Fibroblast of skin of left quadriceps (primary cell): ENCODE results near the gene EDIL3.
"Not testable (repeated sequence)": the region's sequence is repeated elsewhere in the genome, so short reads cannot be mapped to it uniquely, and the experiment has no call there.

ENCODE experiments used
- DNase-seq, 2 experiments: peaks; one replicate each; pipeline ENCODE4 v3.0.0-alpha.2; 2013; ENCODE audit warnings: low read depth in 2 of 2

EDIL3 gene

DNA sequence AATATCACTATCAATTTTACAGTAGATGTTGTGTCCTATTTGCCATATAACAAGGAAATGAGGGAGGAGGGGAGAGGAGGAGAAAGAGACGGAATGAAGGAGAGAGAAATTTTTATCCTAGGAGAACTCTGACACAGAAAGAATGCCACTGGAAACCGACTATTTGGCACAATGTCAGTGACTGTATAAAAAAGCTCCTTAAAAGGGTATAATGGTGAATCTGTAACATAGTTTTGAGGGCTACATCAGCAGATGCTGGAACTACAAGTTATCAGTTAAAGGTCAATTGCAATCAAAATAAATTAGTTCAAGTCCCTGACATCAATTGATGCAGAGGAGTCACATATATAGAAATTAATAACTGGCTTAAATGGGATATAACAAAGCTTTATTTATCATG lies 5.7 kb downstream of the EDIL3 start:
- peak; percentile 78 to 79 for DNase-seq

DNA sequence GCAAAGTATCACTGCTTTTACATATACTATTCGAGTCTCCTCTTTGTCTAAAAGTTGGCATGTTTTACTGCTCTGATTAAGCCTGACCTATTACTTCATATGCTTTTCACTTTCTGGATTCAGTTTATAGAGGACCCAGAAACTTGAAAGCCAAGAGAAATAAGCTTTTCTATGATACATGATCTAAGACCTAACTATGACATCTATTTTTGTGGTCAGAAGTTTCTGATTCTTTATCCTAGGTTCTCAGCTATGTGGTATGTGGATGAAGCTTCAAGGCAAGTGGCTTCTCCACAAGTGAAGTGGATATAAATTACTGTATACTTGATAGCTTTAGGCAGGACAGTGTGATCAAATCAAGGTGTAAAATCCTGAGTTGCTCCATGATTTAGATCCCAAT lies 6.3 kb downstream of the EDIL3 start:
- peak; percentile 75 to 79 for DNase-seq

DNA sequence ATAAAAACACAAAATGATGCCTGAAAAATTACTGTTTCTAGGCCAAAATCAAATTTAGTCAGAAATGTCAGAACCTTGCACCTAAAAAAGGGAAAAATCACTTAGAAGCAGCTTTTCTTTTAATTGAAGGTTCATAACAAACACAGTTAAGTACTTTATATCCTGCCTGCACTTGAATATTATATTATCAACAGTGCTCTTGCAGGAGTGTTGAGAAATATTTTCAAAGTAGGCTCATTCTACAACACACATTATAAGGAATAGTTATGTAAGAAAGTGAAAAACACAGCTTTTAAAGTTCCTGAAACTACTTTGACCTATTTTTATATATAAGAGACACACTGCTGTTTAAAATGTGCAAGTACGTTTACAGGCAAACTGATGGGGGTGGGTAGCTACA lies 8.3 kb downstream of the EDIL3 start:
- no peak for DNase-seq

DNA sequence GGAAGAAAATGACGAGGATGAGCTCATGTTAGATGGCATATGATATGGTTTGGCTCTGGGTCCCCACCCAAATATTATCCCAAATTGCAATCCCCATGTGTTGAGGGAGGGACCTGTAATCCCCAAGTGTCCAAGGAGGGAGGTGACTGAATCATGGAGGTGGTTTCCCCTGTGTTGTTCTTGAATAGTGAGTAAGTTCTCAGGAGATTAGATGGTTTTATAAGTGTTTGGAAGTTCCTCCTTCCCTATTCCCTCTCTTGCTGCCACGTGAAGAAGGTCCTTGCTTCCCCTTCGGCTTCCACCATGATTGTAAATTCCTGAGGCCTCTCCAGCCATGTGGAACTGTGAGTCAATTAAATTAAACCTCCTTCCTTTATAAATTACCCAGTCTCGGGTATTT lies 10.1 kb downstream of the EDIL3 start:
- no peak for DNase-seq

DNA sequence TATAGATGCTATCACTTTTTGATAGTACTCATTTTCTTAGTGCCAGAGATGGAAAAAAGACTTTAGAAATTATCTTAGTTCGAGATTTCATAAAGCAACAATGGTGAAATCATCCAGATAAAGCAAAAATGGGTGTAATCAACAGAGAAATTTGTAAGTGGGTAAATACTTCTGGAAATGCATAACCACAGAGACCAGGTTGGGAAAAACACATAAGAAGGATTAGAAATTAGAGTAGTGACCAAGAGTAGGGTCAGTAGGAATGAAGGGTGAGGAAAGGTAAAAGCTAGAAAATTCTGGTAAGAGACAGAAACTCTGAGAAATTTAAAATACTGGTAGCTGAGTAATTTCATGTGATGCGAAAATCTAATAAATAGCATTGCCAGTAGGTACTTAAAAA lies 11.2 kb downstream of the EDIL3 start:
- no peak for DNase-seq

DNA sequence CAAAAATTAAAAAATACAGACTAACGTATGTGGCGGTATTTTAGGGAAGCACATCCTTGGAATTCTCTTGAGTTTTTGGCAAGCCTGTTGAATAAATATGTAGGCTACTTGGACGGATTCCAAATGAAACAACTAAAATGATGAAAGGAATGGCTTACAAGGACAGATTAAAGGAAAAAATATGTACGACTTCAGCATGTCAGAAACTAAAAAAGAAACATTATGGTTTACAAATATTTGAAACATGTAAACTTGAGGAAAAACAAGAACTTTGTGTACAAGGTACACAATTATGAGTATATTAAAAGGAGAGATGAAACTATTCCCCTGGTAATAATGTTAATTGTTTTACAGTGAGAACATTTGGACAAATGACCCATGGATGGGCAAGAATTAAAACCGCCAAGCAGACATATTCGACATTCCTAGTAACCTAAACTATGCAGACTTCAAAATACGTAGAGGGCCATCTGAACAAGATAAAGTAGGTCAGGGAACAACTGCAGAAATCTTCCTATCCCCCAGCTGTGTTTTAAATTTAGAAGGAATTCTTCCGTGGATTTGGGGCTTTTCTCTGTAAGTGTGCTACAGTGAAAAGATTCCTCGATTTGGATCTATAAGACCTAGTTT lies 12.5 kb downstream of the EDIL3 start:
- peak; percentile 70 to 72 for DNase-seq

DNA sequence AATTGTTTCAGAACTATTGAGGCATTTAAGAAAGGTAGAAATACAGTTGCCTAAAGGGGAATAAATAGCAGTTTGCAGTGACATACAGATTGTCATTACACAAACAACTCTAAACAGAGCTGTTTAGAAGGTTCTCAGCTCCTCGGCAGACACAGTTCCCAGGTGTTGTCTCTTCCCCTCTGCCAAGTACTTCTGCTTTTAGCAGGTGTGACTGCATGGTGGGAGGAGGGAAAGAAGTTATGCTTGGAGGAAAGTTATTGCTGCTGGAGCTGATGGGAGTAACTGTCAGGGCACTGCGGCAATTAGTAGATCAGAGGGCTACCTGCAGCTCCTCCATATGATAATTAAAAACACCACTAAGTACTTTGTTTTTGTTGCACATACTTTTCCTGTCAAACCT lies 14.5 kb downstream of the EDIL3 start:
- DNase-seq: no peak

DNA sequence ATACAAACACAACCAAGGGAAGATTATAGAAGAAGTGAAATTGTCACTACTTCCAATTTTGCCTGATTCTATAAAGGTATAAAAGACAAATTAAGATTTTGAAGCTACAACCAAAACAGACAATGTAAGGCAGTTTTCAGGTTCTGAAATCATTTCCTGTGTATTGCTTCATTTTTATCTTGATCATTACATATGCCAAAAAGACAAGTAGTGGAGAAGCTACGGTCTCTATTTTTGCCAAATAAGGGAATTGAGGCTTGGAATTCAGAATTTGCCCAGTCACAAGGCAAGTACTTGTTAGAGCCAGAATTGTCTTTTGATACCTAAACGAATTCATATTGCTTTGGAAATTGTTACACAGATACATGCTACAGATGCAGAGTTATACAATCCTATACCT lies 20.6 kb downstream of the EDIL3 start:
- DNase-seq: no peak

DNA sequence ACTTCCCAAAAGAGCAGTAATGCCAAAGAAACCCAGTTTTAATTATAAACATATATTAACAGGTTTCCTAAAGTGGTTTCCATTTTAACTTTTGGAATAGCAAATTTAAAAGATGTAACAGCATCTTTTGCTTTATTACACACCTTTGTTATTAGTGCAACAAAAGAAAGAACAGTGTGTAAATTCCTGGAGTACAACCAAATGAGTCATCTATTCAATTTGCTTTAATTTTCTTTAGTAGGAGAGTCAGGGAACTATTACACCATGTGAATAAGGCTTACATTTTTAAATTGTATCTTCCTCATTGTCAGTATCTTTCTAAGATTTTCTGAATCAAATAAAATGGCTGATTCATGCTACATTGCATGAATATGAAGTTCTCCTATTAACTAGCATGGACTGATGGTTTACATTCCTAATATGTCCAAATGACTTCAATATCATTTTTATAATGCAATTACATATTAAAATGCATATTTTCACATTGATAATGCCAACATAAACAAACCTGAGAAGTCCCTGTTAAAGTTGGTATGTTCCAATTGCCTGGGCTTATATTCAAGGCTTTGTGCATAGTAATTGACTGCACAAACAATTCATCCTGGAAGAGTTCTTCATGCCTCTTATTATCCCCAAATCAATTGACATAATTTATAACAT lies 22.5 kb downstream of the EDIL3 start:
- no peak for DNase-seq

DNA sequence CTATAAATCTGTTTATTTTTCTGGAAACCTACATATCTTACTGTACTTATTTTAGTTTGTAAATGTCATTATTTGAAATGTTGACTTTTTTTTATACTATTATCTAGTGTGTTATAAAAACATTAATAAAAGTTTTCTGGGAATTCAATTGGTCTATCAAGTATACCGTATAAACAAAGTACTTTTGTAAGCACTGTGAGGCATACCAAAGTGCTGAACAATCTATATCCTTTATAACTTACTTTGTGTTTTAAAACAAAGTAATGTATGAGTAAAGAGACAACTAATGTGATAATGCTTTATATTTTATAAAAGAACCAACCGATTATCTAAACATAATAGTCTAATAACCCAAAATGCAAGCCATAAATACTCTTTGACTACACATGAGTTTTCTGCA lies 23.1 kb downstream of the EDIL3 start:
- DNase-seq: no peak

DNA sequence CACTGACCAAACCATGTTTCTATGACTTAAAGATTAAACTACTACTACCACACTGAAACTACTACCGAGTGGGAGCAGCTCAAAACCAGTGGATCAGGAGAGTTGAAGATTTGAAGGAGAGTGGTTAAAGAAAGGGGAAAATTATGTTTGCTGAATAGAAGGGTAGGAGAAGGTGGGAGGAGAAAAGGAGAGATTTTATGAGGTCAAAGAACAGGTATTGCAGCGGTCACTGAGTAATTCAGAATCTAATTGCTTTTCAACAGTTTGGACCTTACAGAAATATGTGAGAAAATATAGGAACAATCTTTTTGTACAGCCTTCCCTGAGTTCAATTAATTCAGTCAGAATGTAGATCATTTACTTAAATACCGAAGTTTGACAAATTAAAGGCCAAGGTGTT lies 24.6 kb downstream of the EDIL3 start:
- no peak for DNase-seq

DNA sequence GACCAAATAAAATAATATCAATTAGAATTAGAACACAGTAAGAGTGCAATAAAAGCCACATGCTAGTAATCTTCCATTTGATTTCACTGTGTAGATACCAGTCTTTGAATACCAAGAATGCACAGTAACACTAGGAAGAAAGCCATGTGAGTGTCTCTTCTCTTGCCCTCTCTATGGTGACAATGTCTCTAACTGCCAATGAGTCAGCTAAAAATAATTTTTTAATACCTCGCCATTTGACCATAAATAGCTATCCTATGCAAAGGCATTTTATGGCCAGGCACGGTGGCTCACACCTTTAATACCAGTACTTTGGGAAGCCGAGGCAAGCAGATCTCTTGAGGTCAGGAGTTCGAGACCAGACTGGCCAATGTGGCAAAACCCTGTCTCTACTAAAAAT lies 30.6 kb downstream of the EDIL3 start:
- no peak for DNase-seq

DNA sequence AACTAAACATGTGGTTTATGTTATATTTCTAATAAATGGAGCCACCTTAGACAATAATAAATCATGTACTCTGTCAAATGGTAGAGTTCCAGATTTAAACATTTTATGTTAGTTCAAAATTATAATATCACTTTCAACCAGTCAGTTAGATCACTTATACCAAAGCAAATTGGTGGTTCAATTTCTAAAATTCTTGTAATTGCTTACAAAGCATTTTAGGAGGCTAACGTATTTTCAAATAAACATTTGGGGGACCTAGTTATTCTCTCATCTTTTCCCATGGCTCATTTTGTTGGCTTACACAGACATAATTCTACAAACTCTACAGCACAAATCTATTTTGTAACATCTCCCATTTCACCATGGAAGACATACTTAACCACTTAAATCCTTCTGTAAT lies 39.9 kb downstream of the EDIL3 start:
- DNase-seq: no peak

DNA sequence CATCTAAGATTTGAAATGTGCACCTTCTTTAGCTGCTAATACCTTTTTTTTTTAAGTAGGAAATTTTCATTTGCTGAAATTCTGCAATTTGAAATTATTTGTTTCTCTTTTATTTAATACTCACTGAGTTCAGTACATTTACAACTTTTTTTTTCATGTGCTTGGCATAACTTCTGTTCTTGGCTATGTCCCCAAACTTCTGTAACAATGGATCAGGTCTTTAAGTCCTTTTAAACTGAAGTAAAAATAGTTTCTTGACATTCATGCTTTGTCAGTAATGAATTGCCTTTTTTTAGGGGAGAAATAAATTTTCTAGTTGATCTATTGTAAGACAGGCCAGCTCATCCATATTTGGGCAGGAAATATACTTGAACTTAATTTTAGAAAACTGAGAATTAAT lies 41.5 kb downstream of the EDIL3 start:
- no peak for DNase-seq

DNA sequence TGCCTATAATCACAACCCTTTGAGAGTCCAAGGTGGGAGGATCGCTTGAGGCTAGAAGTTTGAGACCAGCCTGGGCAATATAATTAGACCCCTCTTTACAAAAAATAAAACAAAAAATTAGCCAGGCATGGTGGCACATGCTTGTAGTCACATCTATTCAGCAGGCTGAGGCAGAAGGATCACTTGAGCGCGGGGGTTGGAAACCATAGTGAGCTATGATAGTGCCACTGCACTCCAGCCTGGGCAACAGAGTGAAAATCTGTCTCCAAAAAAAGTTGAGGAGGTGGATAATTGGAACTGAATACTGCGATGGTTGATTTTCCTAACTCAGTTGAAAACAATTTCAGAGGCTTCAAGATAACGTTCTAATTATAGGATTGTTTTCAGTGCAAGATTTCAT lies 52.6 kb downstream of the EDIL3 start:
- DNase-seq: no peak

DNA sequence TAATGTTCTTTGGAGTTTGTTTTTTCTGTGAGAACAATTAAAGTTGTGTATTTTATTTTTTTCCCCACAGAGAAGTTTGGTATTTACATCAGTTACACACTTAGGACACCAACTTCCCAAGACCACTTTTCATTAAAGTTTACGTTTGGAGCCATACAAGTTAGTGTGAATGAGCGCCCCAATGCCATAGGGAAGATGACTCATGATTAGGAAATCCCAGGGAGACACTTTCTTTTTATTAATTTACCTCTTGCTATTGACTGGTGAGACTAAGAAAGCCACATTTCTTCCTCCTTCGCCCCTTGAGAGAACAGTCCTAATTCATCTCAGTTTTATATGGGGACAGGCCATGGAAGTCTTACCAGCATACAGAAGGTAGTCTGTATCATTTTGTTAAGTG lies 57.1 kb downstream of the EDIL3 start:
- DNase-seq: no peak

DNA sequence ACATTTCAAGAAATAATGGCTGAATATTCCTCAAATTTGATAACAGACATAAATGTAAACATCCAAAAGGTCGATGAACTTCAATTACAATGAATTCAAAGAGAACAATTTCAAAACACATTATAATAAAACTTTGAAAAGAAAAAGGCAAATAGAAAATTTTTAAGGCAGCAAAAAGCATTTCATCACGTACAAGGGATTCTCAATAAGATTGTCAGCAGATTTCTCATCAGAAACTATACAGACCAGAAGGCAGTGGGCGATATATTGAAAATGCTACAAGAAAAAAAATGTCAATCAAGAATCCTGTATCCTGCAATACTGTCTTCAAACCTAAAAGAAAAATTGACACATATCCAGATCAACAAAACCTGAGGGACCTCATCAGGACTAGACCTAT lies 62.0 kb downstream of the EDIL3 start:
- no peak for DNase-seq

DNA sequence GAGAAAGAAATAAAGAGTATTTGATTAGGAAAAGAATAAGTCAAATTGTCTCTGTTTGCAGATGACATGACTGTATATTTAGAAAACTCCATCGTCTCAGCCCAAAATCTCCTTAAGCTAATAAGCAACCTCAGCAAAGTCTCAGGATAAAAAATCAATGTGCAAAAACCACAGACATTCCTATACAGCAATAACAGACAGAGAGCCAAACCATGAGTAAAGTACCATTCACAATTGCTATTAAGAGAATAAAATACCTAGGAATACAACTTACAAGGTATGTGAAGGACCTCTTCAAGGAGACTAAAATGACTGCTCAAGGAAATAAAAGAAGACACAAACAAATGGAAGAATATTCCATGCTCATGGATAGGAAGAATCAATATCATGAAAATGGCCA lies 66.9 kb downstream of the EDIL3 start:
- DNase-seq: not testable (repeated sequence)

DNA sequence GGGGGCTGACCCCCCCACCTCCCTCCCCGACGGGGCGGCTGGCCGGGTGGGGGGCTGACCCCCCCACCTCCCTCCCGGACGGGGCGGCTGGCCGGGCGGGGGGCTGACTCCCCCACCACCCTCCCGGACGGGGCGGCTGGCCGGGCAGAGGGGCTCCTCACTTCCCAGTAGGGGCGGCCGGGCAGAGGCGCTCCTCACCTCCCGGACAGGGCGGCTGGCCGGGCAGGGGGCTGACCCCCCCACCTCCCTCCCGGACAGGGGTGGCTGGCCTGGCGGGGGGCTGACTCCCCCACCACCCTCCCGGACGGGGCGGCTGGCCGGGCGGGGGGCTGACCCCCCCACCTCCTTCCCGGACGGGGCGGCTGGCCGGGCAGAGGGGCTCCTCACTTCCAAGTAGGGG lies 72.4 kb downstream of the EDIL3 start:
- DNase-seq: not testable (repeated sequence)

DNA sequence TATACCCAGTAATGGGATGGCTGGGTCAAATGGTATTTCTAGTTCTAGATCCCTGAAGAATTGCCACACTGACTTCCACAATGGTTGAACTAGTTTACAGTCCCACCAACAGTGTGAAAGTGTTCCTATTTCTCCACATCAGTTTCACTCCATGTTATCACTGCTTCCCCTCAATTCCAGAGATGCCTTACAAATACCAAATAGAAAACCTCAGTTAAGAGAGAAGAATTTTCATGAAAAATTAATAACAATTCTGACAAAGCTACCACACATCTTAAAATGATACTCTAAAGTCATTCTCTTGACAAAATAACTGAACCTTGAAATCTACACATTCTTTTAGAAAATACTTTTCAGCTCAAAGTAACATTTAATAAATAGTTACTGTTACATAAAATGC lies 74.8 kb downstream of the EDIL3 start:
- DNase-seq: not testable (repeated sequence)

DNA sequence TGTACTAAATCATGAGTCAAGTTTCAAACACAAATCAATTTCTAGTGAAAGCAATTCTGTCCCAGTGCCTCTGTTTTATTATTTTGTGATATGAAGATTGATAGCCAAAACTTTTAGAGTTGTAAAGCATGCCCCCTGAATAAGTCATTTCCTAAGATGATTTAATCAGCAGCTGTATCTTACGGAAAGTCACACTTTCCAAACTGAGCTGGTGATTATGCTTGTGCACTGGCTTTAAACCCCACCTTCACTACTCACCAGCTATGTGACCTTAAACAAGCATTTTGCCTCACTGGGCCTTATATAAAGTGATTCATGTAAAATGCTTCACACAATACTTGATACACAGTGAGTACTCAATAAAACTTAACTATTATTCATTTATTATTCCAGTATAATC lies 78.1 kb downstream of the EDIL3 start:
- DNase-seq: no peak

DNA sequence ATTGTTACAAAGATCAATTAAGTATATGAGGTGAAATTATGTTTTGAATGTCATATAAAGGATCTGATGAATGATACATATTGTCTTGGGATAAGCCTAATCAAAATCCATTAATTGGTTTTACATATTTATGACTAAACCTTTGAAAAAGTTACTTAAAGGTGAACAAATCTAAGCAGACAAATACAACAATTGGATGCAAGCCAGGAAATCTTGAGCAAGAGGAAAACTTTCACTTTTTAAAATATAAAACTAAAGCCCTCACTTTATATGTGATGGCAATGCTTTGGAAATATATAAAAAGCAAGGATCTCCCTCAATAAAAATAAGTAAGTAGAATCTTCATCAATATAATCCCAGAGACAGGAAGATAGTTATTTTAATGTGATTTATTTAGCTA lies 80.1 kb downstream of the EDIL3 start:
- no peak for DNase-seq

DNA sequence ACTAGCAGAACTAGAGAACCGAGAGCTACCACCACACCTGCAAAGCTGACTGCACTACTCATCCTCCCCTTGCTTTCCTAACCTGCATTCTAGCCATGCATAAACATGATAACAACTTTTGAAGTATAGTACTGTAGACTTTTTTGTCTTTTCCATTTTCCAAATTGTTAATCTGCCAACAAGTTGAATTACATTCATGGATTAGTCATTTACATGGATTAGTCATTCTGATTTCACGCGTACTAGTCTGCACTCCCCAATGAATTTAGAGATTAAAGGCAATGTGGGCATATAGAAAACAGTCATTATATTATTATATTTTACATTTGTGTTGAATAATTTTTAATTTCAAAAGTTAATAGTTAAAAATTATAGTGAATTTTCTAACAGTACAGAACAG lies 81.4 kb downstream of the EDIL3 start:
- no peak for DNase-seq

DNA sequence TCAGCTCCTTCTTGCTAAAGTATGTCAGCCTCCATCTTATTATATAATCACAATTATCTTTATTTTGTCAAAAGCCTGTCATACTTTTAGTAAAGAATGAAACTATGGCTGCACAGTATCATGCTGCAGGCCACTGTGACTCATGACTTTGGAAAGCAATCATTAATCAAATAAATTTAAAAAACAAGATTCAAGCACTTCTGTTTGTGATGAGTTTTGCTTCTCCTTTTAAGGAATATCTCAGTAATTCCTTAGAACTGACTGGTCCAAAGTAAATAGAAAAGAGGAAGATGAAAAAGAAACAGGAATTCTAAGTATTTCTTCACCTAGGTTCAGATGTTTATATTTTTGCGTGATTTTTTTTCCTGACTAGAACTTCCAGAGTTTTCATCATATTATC lies 83.1 kb downstream of the EDIL3 start:
- DNase-seq: peak in 1 of 2 experiments; percentile 28
